CD4-positive, alpha-beta T cell (primary cell): ENCODE data around the gene SNED1. TPM values are rescaled to one million over a fixed set of nuclear protein-coding genes. Genes with fewer than 3 reads are reported as not detected.
A peak's percentile ranks its signal among the peaks of the same experiment; 100 is the strongest.

Source experiments
- ATAC-seq: fragments of 200-7000 bp; cut with Tn5 transposase; one replicate; pipeline ENCODE4 v1.10.0; 2022; ENCODE audit warnings: mild to moderate bottlenecking; ENCODE audit not compliant: poor library complexity
- CTCF ChIA-PET: fragments of 350-600 bp; sonication (Branson Sonifier 250); formaldehyde crosslinking; loops from one replicate; lab custom pipeline; 2021; ENCODE audit warnings: antibody characterized with exemption, inconsistent platforms; lab: Charles Lee
- POLR2A ChIA-PET: fragments of 350-600 bp; sonication (Branson Sonifier 250); formaldehyde crosslinking; loops from one replicate; lab custom pipeline; 2021; ENCODE audit warnings: antibody characterized with exemption, inconsistent platforms; lab: Charles Lee
- DNase-seq, 14 experiments: peaks; one replicate each; pipeline ENCODE4 v3.0.0-alpha.2; 2013 to 2020; ENCODE audit warnings: mixed read lengths in 2 of 14
- H3K27ac ChIP-seq, 2 donors: one replicate each; pipeline versions ENCODE4 v1.5.1 to v1.7.0; 2013; ENCODE audit warnings: low read length in 2 of 2, low read depth in 1 of 2, mild to moderate bottlenecking in 1 of 2
- H3K27me3 ChIP-seq, 2 experiments: 1 replicate in 1 of 2; 2 replicates in 1 of 2; pipeline versions ENCODE4 v1.6.1 to v1.7.0; 2013; ENCODE audit warnings: low read length in 2 of 2, control low read depth in 1 of 2, mild to moderate bottlenecking in 1 of 2, moderate library complexity in 1 of 2; ENCODE audit not compliant: insufficient read depth in 2 of 2, control insufficient read depth in 1 of 2
- H3K36me3 ChIP-seq: one replicate; pipeline ENCODE4 v1.6.1; 2013; ENCODE audit warnings: low read length, control low read depth; ENCODE audit not compliant: insufficient read depth
- H3K4me1 ChIP-seq: one replicate; pipeline ENCODE4 v1.6.1; 2013; ENCODE audit warnings: low read length, control low read depth; ENCODE audit not compliant: insufficient read depth
- H3K4me3 ChIP-seq: one replicate; pipeline ENCODE4 v1.5.1; 2013; ENCODE audit warnings: mild to moderate bottlenecking, low read length, moderate library complexity
- H3K9me3 ChIP-seq, 2 experiments: 1 replicate in 1 of 2; 2 replicates in 1 of 2; pipeline versions ENCODE4 v1.6.1 to v1.7.0; 2013; ENCODE audit warnings: low read length in 2 of 2, mild to moderate bottlenecking in 2 of 2, control low read depth in 1 of 2, moderate library complexity in 1 of 2; ENCODE audit not compliant: control insufficient read depth in 1 of 2, insufficient read depth in 1 of 2
- H3K27ac Mint-ChIP-seq: one replicate; pipeline ENCODE4 v1.8.0; 2020; ENCODE audit warnings: mixed read lengths
- H3K27me3 Mint-ChIP-seq: one replicate; pipeline ENCODE4 v1.8.0; 2021; ENCODE audit warnings: mixed read lengths
- H3K36me3 Mint-ChIP-seq: one replicate; pipeline ENCODE4 v1.8.0; 2021; ENCODE audit warnings: low read depth, mixed read lengths
- H3K4me1 Mint-ChIP-seq: one replicate; pipeline ENCODE4 v1.8.0; 2021; ENCODE audit warnings: low read depth, mixed read lengths
- H3K4me3 Mint-ChIP-seq: one replicate; pipeline ENCODE4 v1.8.0; 2020; ENCODE audit warnings: mild to moderate bottlenecking, mixed read lengths
- H3K9me3 Mint-ChIP-seq: one replicate; pipeline ENCODE4 v1.8.0; 2020; ENCODE audit warnings: mixed read lengths
- CTCF ChIP-seq: fragments of 200-600 bp; IDR thresholded peaks from one replicate; pipeline ENCODE4 v1.8.0; 2022; ENCODE audit warnings: antibody characterized with exemption, mild to moderate bottlenecking
- intact Hi-C, 2 experiments: fragments of 100-400 bp; cut with DNase I in 1 of 2; cut with micrococcal nuclease in 1 of 2; formaldehyde crosslinking; loops; one replicate each; pipeline versions ENCODE4 v1.15.1 to v1.9.0; 2023 to 2025; cut with DNase I, micrococcal nuclease
- total RNA-seq, 174 experiments: library from RNA in 2 of 174; stranded (reverse) in 2 of 174; gene quantifications; one replicate each; pipeline ENCODE4 v1.2.3 and lab custom pipeline; 2021 to 2026

Gene SNED1
- total RNA-seq, 2 experiments from 2014 or later: 42.0 to 42.7 TPM

- intact Hi-C loops: loop anchor here in 1 of 2 experiments (10.0 kb wide), 1 partner anchor 70 kb away; the partner anchor contains the start of gene MTERF4
- Histone ChIP-seq H3K4me3 (no peak overlapping the region), H3K36me3 (no peaks in the 10 kb centered on the region), H3K27ac (no peak overlapping the region), H3K27me3 (no peaks in the 10 kb centered on the region), H3K4me1 (peaks cover 34% of the 10 kb centered on the region), H3K9me3 (peaks cover 0 to 9% of the 10 kb centered on the region in 2 experiments)
- CTCF ChIA-PET: no interaction called here
- Mint-ChIP-seq H3K27ac (peak overlapping the region; percentile 83), H3K4me1 (peaks cover 13% of the 10 kb centered on the region), H3K9me3 (no peaks in the 10 kb centered on the region), H3K36me3 (peaks cover 11% of the 10 kb centered on the region), H3K27me3 (peaks cover 5% of the 10 kb centered on the region), H3K4me3 (no peak overlapping the region)
- DNase-seq: no peak
- no peak for ATAC-seq
- POLR2A ChIA-PET: no interaction called here
- no peak for TF ChIP-seq CTCF
These were observed 36.2 kb downstream of the SNED1 start for GRCh38 chr2:241034490-241035141.

- Mint-ChIP-seq H3K27ac (peak overlapping the region; percentile 83), H3K27me3 (peaks cover 5% of the 10 kb centered on the region), H3K36me3 (peaks cover 11% of the 10 kb centered on the region), H3K9me3 (no peaks in the 10 kb centered on the region), H3K4me3 (peak overlapping the region; percentile 62), H3K4me1 (peaks cover 13% of the 10 kb centered on the region)
- no peak for TF ChIP-seq CTCF
- Histone ChIP-seq H3K27ac (no peak overlapping the region), H3K36me3 (no peaks in the 10 kb centered on the region), H3K4me3 (peak overlapping the region; percentile 26), H3K4me1 (peaks cover 34% of the 10 kb centered on the region), H3K27me3 (no peaks in the 10 kb centered on the region), H3K9me3 (peaks cover 0 to 3% of the 10 kb centered on the region in 2 experiments)
- ChIA-PET POLR2A (interaction anchor here (1.0 kb wide), 3 partner anchors 26 to 114 kb away, joined by 3 to 5 read pairs (median 3); partner anchors contain the start of gene PASK), CTCF (no interaction called here)
- ATAC-seq (peak; percentile 50), DNase-seq (peak in 11 of 14 experiments; percentile 20 to 81 (median 47))
- intact Hi-C loops: loop anchor here in 1 of 2 experiments (10.0 kb wide), 1 partner anchor 70 kb away; the partner anchor contains the start of gene MTERF4
These were observed 36.9 kb downstream of the SNED1 start for GRCh38 chr2:241035142-241035817.

- Histone ChIP-seq H3K27me3 (no peaks in the 10 kb centered on the region), H3K36me3 (no peaks in the 10 kb centered on the region), H3K4me1 (peaks cover 36% of the 10 kb centered on the region), H3K9me3 (no peaks in the 10 kb centered on the region), H3K4me3 (peak overlapping the region; percentile 67), H3K27ac (peak overlapping the region; percentile 53 to 64)
- Mint-ChIP-seq H3K4me3 (peak overlapping the region; percentile 86), H3K27ac (peak overlapping the region; percentile 86), H3K4me1 (peaks cover 13% of the 10 kb centered on the region), H3K36me3 (peaks cover 11% of the 10 kb centered on the region), H3K9me3 (no peaks in the 10 kb centered on the region), H3K27me3 (peaks cover 5% of the 10 kb centered on the region)
- CTCF ChIA-PET: no interaction called here
- ATAC-seq (peak; percentile 70), DNase-seq (peak in 12 of 14 experiments; percentile 30 to 86 (median 46))
- intact Hi-C loops: loop anchor here in 1 of 2 experiments (10.0 kb wide), 1 partner anchor 69 kb away; the partner anchor contains the start of gene MTERF4
- POLR2A ChIA-PET: interaction anchor here (1.0 kb wide), 3 partner anchors 26 to 113 kb away, joined by 3 to 5 read pairs (median 3); partner anchors contain the start of gene PASK
- TF ChIP-seq CTCF: no peak
These were observed 37.5 kb downstream of the SNED1 start for GRCh38 chr2:241035818-241036396.
